IPS DF 4.7 (cell line): ENCODE measurements around the gene PPEF1.
"Not testable (repeated sequence)": the region's sequence is repeated elsewhere in the genome, so short reads cannot be mapped to it uniquely, and the experiment has no call there.

Experiments
- DNase-seq: peaks from one replicate; pipeline ENCODE4 v3.0.0-alpha.2; 2013; ENCODE audit warnings: low spot score; ENCODE audit errors: extremely low read depth

PPEF1 gene

GRCh38 chrX:18702362-18703195 is 4.9 kb upstream of the PPEF1 start:
- no peak for DNase-seq

GRCh38 chrX:18709833-18710232 is 2.4 kb downstream of the PPEF1 start:
- DNase-seq: no peak

- no peak for DNase-seq
These were observed 7.5 kb downstream of the PPEF1 start for GRCh38 chrX:18714910-18715309.

GRCh38 chrX:18719852-18720251 is 12.4 kb downstream of the PPEF1 start:
- DNase-seq: no peak

- DNase-seq: no peak
These were observed 14.4 kb downstream of the PPEF1 start for GRCh38 chrX:18721683-18722499.

- DNase-seq: no peak
These were observed 15.1 kb downstream of the PPEF1 start for GRCh38 chrX:18722500-18723071.

DNA sequence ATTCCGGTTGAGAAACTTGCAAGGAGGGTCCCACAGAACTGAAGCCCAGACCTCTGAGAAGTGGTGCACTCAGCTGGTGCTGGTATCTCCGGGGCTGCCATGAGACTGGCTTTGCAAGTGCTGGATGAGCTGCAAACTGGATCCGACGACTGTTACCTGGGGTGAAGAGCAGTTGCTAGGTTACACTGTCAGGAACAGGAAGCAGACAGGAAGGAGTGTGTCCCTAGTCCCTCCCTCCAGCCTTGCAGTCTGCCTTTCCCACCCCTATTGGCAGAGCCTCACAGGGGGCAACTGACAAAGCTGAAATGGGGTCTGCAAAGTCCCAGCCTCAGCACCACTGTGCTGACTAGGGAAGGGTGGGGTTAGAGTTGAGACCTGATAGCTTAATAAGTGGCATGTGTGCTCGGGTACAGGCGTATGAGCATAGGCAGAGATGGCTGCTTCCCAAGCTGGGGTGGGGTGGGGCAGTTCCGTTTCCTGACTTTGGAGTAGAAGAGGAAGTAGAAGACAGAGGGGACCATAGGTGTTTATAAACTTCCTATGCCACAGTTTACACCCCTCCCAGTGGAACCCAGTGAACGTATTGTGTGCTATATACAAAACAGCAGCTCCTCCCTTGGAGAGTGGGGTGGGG is 18.0 kb downstream of the PPEF1 start:
- no peak for DNase-seq

- no peak for DNase-seq
These were observed 25.8 kb downstream of the PPEF1 start for GRCh38 chrX:18733287-18733686.

DNA sequence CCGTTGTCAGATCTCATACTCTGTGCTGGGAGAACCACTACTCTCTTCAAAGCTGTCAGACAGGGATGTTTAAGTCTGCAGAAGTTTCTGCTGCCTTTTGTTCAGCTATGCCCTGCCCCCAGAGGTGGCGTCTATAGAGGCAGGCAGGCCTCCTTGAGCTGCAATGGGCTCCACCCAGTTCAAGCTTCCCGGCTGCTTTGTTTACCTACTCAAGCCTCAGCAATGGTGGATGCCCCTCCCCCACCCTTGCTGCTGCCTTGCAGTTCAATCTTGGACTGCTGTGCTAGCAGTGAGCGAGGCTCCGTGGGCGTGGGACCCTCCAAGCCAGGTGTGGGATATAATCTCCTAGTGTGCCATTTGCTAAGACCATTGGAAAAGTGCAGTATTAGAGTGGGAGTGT is 32.2 kb downstream of the PPEF1 start:
- not testable (repeated sequence) for DNase-seq

- DNase-seq: no peak
These were observed 41.1 kb downstream of the PPEF1 start for GRCh38 chrX:18748499-18748898.

- no peak for DNase-seq
These were observed 46.2 kb downstream of the PPEF1 start for GRCh38 chrX:18753631-18754030.

- DNase-seq: no peak
These were observed 48.2 kb downstream of the PPEF1 start for GRCh38 chrX:18755651-18756050.

DNA sequence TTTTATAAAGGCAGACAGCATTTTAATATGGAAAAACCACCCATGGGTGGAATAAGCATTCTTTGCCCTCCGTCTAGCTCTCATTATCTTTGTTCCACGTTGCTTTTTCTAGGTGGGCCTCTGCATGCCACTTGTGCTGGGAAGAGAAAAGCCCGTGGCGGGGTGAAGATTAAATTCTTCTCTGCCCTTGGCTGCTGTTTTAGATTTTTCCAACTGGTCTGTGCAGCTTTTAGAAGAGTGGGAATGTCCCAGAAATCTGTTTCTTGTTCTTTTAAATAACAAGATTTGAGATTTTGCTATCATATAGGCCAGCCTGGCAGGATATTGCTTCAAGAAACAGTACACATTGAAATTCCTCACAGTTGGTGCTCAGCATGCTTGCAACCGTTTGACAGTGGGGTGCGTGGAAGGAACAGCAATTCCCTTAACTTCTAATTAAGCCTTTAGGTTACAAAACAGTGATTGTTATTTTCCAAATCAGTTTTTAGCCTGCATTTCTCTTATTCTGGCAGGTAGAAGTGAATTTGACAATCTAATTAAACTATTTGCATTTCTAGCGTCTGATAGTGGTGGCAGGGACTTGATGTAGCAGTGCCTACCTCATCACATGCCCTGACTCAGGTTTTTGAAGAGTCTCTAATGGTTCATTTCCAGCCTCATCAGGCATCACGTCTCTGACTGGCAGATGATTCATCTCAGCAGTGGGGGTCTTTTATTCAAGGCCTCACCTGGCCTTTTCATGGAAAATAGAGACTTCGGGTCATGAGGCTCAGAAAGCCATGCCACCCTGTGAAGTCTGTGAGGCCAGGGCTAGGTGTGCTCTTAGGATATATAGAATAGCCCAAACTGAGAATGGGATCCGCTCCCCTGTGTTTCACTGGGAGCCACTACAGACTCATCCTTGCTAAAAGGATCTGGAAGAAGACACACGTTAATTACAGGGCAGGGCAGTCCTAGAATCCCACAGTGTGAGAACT is 50.8 kb downstream of the PPEF1 start:
- DNase-seq: no peak

GRCh38 chrX:18761750-18762149 is 54.3 kb downstream of the PPEF1 start:
- no peak for DNase-seq

- DNase-seq: not testable (repeated sequence)
These were observed 55.7 kb downstream of the PPEF1 start for GRCh38 chrX:18763106-18763505.

DNA sequence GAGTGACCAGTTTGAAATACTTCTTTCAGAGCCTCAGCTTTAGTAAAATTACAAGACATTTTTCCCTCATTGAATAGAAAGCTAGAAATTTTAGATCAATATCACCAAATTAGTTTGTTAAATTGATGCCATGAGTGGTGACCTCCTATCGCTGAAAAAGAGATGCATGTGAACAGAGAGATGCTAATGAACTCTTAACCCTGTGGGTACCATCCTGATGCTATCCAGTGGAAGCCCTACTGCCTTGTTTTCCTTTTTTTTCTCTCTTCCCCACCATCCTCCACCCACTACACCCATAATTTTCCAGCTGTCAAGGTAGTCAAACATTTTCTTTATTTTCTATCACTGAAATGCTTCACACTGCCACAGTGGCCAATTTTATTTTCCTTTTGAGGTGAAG is 61.9 kb downstream of the PPEF1 start:
- DNase-seq: no peak

GRCh38 chrX:18769812-18770573 is 62.5 kb downstream of the PPEF1 start:
- no peak for DNase-seq

DNA sequence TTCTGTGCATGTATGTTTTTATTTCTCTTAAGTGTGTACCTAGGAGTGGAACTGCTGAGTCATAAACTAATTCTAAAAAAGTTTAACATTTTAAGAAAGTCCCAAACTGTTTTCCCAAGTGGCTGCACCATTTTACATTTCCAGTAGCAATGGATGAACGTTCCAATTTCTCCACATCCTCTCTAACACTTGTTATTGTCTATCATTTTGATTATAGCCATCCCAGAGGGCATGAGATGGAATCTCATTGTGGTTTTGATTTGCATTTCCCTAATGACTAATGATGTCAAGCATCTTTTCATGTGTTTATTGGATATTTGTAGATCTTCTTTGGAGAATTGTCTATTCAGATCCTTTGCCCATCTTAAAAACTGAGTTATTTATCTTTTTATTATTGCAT is 82.5 kb downstream of the PPEF1 start:
- DNase-seq: no peak

DNA sequence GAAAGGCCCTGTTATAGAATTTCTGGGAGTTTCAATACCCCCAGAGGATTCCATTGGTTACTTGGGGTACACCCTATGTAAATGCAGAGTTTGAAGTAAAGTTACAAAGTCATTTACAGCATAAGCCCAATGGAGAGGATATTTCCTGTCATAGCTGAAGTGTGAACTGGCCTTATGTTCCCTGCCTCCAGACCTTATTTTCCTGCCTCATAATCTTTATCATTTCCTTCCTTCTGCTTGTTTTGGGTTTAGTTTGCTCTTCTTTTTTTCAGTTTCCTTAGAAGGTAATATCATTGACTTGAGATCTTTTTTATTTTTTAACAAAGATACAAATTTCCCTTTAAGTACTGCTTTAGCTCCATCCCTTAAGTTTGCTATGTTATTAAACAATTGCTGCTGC is 85.4 kb downstream of the PPEF1 start:
- DNase-seq: no peak

- DNase-seq: no peak
These were observed 86.2 kb downstream of the PPEF1 start for GRCh38 chrX:18793601-18794089.
